COLO829 (cell line): ENCODE data around the gene CHD3.

Experiments used
- DNase-seq: peaks from one replicate; pipeline ENCODE4 v3.0.0; 2012; ENCODE audit warnings: low spot score

The CHD3 gene

GRCh38 chr17:7864995-7865650 lies 23.5 kb upstream of the CHD3 start:
- DNase-seq = no peak

DNA sequence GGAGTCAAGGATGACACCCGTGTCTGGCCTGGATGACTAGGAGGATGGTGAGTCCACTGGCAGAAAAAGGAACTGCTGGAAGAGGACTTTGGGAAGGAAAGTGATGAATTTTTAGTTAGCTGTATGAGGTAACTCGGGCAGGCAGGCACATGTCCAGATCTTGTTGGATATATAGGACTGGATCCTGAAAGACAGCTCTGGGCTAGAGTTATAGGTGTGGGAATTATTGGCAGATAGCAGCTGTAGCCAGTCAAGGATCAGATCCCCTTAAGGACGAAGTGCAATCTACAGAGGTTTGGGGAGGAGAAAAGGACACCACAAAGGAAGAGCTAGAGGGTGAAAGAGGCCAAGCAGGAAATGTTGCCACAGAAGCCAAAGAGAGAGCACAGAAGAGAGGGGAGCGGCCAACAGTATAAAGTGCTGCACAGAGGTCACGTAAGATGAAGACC lies 20.7 kb upstream of the CHD3 start:
- DNase-seq = no peak

GRCh38 chr17:7873051-7873450 lies 15.5 kb upstream of the CHD3 start:
- DNase-seq = no peak

DNA sequence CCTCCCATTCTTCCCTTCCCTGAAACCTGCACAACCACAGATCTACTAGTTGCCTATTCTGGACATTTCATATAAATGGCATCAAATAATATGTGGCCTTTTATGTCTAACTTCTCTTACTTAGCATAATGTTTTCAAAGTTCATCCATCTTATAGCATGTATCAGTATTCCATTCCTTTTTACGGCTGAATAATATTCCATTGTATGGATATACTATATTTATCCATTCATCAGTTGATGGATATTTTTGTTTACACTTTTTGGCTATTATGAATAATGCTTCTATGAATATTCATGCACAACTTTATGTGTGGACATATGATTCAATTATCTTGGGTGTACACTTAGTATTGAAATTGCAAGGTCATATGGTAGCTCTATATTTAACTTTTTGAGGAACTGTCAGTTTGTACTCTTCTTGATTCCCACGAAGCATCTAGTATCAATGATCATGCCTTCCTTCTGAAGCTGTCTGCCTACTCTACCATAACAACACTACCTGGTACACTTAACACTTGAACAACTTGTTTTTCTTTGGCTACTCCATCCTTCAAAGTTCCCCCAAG lies 12.7 kb upstream of the CHD3 start:
- DNase-seq = no peak

GRCh38 chr17:7878234-7878633 lies 10.4 kb upstream of the CHD3 start:
- no peak for DNase-seq

GRCh38 chr17:7880076-7880868 lies 8.3 kb upstream of the CHD3 start:
- no peak for DNase-seq

GRCh38 chr17:7881276-7882054 lies 7.1 kb upstream of the CHD3 start:
- DNase-seq = no peak

GRCh38 chr17:7882068-7882467 lies 6.5 kb upstream of the CHD3 start:
- no peak for DNase-seq

DNA sequence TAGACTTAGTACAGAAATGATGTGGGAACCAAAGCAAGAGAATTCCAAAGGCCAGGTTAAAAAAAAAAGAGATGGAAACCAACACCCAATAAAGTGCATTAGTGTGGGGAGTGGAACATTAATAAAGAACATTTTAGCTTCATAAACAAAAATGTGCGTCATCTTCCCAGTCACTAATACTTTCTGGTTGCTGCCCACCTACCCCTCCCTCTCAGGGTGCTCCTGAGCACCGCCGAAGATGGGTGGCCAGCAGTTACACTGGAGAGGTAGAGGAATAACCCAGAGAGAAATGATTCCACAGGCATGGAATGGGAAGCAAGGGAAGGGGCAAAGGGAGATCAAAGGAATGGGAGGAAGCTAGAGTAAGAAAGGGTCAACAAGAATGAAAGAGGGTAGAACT lies 6.0 kb upstream of the CHD3 start:
- DNase-seq = no peak

DNA sequence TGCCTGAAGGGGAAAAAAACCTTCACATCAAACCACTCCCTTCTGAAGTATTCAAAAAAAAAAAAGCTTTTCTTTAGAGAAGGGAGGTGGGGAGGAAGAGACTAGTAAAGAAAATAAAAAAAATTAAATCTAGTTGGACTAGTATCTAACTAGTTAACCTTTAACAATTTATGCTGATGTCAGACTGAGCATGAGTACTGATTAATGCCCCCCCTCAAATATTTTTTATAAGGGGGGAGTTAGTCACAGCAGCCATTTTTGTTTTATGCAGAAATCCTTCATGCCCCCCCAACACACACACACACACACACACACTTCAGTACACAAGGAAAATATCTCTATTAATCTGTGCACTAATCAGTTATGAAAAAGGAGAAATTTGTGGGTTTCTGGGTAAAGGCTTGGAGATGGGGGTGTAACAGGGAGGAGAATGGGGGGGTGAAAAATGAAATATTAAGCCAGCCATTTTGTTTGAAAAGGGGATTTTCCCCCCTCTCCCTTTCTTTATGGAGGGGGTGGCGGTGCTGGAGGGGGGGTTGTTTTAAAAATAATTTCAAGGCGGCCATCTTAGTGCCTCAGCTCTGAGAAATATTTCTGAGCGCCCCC lies 4.7 kb upstream of the CHD3 start:
- peak; percentile 30 for DNase-seq

GRCh38 chr17:7884581-7885366 lies 3.8 kb upstream of the CHD3 start:
- no peak for DNase-seq

GRCh38 chr17:7885367-7886226 lies 3.0 kb upstream of the CHD3 start:
- peak; percentile 27 for DNase-seq

DNA sequence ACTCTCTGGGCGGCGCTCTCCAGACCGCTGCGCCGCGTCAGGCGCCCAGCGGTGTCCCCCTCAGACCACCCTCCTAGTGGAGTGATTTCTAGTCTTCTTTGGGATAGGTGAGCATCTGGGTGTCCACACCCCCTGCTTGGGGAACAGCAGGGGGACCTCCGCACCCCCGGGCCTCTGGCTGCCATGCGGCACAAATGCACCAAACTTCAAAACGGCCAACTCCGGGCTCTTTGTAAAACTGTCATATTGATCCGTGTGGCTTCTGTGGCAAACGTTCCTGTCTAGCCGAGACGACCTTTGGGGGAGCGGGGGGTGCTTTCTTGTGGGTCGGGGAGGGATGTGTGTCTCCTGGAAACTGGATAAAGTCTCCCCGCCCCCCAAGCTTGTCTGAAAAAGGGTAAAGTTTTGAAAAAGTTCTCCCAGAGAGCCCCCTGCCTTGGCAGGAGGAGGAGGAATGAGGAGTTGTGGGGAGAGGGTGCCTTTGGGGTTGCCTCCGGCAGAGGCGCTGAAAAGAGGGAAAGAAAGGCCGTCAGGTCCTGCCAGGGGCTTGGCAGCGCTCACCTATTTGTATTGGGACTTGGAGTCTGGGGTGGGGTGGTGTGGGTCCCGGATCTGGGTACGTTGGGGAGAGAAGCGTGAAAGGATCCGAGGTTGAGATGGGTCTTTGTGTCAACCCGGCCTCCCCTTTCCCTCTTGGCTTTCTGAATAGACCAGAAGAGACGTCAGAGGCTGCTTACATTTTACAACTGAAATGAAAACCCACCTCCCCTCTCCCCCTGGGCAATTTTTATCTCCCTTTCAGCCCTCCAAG lies 2.2 kb upstream of the CHD3 start:
- peak; percentile 13 for DNase-seq

GRCh38 chr17:7887038-7887481 lies 1.5 kb upstream of the CHD3 start:
- DNase-seq = no peak

DNA sequence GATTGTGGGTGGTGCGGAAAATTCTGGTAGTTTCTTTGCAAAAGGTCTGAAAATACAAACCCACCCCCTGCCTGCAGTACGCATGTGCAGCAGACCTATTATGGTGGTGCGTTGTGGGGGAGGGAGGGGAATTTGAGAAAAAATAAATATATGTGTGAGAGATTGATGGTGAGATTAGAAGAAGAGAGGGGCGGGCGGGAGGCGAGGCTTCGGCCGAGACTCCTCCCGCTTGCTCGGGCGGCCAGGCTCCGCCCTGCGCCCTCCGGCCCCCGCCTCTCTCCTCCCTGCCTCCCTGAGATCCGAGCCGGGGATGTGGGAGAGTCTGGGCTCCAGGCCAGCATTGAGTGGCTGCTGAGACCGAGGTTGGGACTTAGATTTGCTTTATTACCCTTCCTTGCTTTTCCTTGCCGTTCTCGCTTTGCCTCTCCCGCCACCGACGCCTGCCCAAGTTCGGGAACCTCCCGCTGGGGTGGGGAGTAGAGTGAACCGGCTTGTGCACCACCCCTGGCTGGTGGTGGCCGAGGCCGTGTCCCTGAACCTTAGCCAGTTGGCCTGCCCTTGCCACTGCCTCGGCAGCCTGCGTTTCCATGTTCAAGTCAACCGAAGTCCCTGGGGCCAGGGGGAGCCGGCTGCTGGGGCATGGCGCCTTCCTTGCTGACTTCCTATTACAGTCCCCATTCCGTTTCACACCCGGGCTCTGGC lies 956 bp upstream of the CHD3 start:
- DNase-seq = peak; percentile 96

DNA sequence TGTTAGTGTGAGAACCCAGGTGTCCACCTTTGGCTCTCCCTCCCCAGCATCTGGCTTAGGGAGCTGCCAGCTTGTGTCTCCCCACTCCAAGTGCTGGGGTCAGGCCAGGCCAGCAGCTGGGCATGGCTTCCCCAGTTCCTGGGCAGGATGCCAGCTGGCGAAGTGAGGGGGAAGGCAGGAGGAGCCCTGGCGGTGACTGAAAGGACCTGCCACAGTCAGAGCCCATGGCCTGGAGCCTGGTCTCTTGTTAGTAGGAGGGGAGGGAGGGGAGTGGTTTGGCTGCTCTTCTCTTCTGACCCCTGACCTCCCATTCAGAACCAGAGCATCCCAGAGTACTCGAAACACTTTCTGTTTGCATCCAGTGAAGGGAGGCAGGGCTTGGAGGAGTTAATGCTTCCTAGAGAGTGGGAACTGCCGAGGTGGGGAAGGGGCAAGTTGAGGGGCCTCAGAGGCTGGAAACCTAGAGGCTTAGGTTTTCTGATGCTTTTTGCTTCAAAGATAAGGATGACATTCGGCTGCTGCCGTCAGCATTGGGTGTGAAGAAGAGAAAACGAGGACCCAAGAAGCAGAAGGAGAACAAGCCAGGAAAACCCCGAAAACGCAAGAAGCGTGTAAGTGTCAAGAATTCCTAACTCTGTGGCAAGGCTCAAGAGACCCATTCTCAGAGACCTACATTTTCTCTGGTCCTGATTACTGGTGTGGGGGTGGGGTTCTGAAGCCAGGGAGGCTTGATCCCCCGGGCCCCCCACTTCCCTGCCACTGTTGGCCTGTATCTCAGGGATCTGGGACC lies 772 bp downstream of the CHD3 start:
- DNase-seq = peak; percentile 86

- no peak for DNase-seq
Measured at GRCh38 chr17:7893187-7893880, 4.7 kb downstream of the CHD3 start.
